ENCODE data around the gene SMIM14.

GRCh38 chr4:39521253-39521919 is 117.3 kb downstream of the SMIM14 start:
- TF ChIP-seq CTCF (IDR thresholded peaks at IDR 0.05) (no peak), MAX (CRISPR knock-in tag; IDR thresholded peaks at IDR 0.05) (no peak), ZBTB43 (CRISPR knock-in tag; IDR thresholded peaks at IDR 0.05) (no peak), FOXK1 (CRISPR knock-in tag; IDR thresholded peaks at IDR 0.05) (no peak), IRF1 (CRISPR knock-in tag; IDR thresholded peaks at IDR 0.05) (no peak), ZNF232 (CRISPR knock-in tag; IDR thresholded peaks at IDR 0.05) (no peak), ZNF512 (CRISPR knock-in tag; IDR thresholded peaks at IDR 0.05; ENCODE audit: borderline replicate concordance) (no peak), MXD4 (CRISPR knock-in tag; IDR thresholded peaks at IDR 0.05; ENCODE audit: borderline replicate concordance) (no peak), NFE2L1 (CRISPR knock-in tag; IDR thresholded peaks at IDR 0.05) (no peak), PREB (CRISPR knock-in tag; IDR thresholded peaks at IDR 0.05; ENCODE audit: borderline replicate concordance) (no peak), TEAD4 (CRISPR knock-in tag; IDR thresholded peaks at IDR 0.05) (no peak), STAT6 (CRISPR knock-in tag; conservative IDR thresholded peaks at IDR 0.05; ENCODE audit: low read depth) (no peak), CREM (CRISPR knock-in tag; IDR thresholded peaks at IDR 0.05) (no peak), ELF4 (CRISPR knock-in tag; IDR thresholded peaks at IDR 0.05; ENCODE audit: low read depth) (no peak)

Data from WTC11 (cell line).